ENCODE data around the gene WSCD1. TPM values are rescaled to one million over a fixed set of nuclear protein-coding genes. Genes with fewer than 3 reads are reported as not detected.

WSCD1 gene
- total and polyA plus RNA-seq, 2 of the 4 experiments (the other 2 are of a cell fraction): 0.07 TPM; not detected in 1

GRCh38 chr17:6047966-6048365, 22.2 kb upstream of the WSCD1 start:
- H3K27me3 ChIP-seq (ENCODE audit: control insufficient read depth, insufficient read depth, low read length): no peaks in the 10 kb centered on the region
- no peaks in the 10 kb centered on the region for H3K36me3 ChIP-seq (ENCODE audit: control insufficient read depth, insufficient read depth, low read length)
- no peak overlapping the region for H3K4me2 ChIP-seq (ENCODE audit: low read depth, low read length)
- H2AFZ ChIP-seq (replicated peaks; ENCODE audit: low read length, poor library complexity): no peak overlapping the region
- H3K4me3 ChIP-seq (ENCODE audit: insufficient read depth, low read depth, low read length): no peak overlapping the region
- dilution Hi-C loops (cut with HindIII; ENCODE audit: low sequenced_read_pairs, unreplicated experiment) (no loop called here), in situ Hi-C loops (cut with MboI; ENCODE audit: low sequenced_read_pairs) (no loop called here), intact Hi-C loops (cut with micrococcal nuclease) (no loop called here)
- 40% methylated on average over 1 of the region's 3 CpGs; no CpG with 5 or more reads in 1 of the 2 experiments for WGBS, 2 experiments (ENCODE audit: extremely low coverage in 2 of 2, insufficient read length in 1 of 2)
- no peak overlapping the region for H3K18ac ChIP-seq (ENCODE audit: low read depth, low read length)
- no peak overlapping the region for H3K23ac ChIP-seq (ENCODE audit: low read depth, low read length)
- no peaks in the 10 kb centered on the region for H3K9me1 ChIP-seq (ENCODE audit: insufficient read depth, low read length)
- H4K8ac ChIP-seq (ENCODE audit: low read depth in 2 of 2, low read length in 2 of 2): no peak overlapping the region
- no TSS peak for BruUV-seq (replicated peaks)
- no peak overlapping the region for H2BK15ac ChIP-seq (ENCODE audit: low read depth, low read length)
- no peak overlapping the region for H3K9ac ChIP-seq (ENCODE audit: low read depth, low read length)
- ATAC-seq (ENCODE audit: low read depth): no peak
- no peak for DNase-seq
- no peak overlapping the region for H3K14ac ChIP-seq (replicated peaks; ENCODE audit: low read depth, low read length)
- no peaks in the 10 kb centered on the region for H3K4me1 ChIP-seq (ENCODE audit: control insufficient read depth, insufficient read depth, low read length)
- TF ChIP-seq FOS (IDR thresholded peaks at IDR 0.05; ENCODE audit: low read depth, low read length) (no peak), BHLHE40 (IDR thresholded peaks at IDR 0.05; ENCODE audit: low read depth, low read length) (no peak)
- CTCF ChIA-PET: no interaction called here
- no peak overlapping the region for H2BK120ac ChIP-seq (ENCODE audit: low read depth, low read length)
- no peak overlapping the region for H2BK5ac ChIP-seq (ENCODE audit: low read depth, low read length, poor library complexity, severe bottlenecking)
- no peaks in the 10 kb centered on the region for H4K20me1 ChIP-seq (ENCODE audit: insufficient read depth, low read length)
- no peaks in the 10 kb centered on the region for H3K79me1 ChIP-seq (ENCODE audit: low read depth in 1 of 2, low read length in 2 of 2)
- no peak overlapping the region for H2BK20ac ChIP-seq (ENCODE audit: low read depth, low read length)
- H4K91ac ChIP-seq (ENCODE audit: insufficient read depth, low read depth, low read length): no peak overlapping the region
- no peak overlapping the region for H4K5ac ChIP-seq (ENCODE audit: low read depth, low read length)
- POLR2A ChIA-PET (ENCODE audit: unreplicated experiment): no interaction called here
- no peak overlapping the region for H2AK5ac ChIP-seq (ENCODE audit: low read depth, low read length)
- no peak overlapping the region for H2AK9ac ChIP-seq (replicated peaks; ENCODE audit: low read depth, low read length, poor library complexity)
- no peaks in the 10 kb centered on the region for H3K9me3 ChIP-seq (ENCODE audit: control insufficient read depth, insufficient read depth, low read length)
- no peak overlapping the region for H3K27ac ChIP-seq (ENCODE audit: insufficient read depth, low read length)
- no peak overlapping the region for H3K4ac ChIP-seq (ENCODE audit: low read depth, low read length)
- H3K56ac ChIP-seq (ENCODE audit: extremely low read depth, insufficient read depth, low read length): no peak overlapping the region

Measured in IMR-90 (cell line).